ENCODE data around the gene ADAMTS2.

Gene ADAMTS2

GRCh38 chr5:179297486-179298180 is 47.6 kb downstream of the ADAMTS2 start:
- Histone ChIP-seq H3K27me3 (ENCODE audit: low read length) (no peaks in the 10 kb centered on the region), H2AFZ (ENCODE audit: low read depth, low read length, severe bottlenecking) (no peak overlapping the region), H3K9me3 (ENCODE audit: insufficient read depth, low read length) (no peaks in the 10 kb centered on the region), H3K4me2 (ENCODE audit: low read depth, low read length, poor library complexity, severe bottlenecking) (no peak overlapping the region), H3K9ac (ENCODE audit: low read length) (no peak overlapping the region), H3K4me3 (ENCODE audit: insufficient read depth, low read length, poor library complexity, severe bottlenecking) (no peak overlapping the region), H3F3A (ENCODE audit: insufficient read depth) (no peaks in the 10 kb centered on the region), H4K20me1 (ENCODE audit: low read depth, low read length) (no peaks in the 10 kb centered on the region), H3K27ac (ENCODE audit: low read depth, low read length) (no peak overlapping the region), H3K9me2 (replicated peaks; ENCODE audit: insufficient read depth, low read length) (no peaks in the 10 kb centered on the region), H3K36me3 (ENCODE audit: low read length) (no peaks in the 10 kb centered on the region), H3K79me2 (ENCODE audit: insufficient read depth, low read length) (no peaks in the 10 kb centered on the region)
- TF ChIP-seq, protein P1, sequence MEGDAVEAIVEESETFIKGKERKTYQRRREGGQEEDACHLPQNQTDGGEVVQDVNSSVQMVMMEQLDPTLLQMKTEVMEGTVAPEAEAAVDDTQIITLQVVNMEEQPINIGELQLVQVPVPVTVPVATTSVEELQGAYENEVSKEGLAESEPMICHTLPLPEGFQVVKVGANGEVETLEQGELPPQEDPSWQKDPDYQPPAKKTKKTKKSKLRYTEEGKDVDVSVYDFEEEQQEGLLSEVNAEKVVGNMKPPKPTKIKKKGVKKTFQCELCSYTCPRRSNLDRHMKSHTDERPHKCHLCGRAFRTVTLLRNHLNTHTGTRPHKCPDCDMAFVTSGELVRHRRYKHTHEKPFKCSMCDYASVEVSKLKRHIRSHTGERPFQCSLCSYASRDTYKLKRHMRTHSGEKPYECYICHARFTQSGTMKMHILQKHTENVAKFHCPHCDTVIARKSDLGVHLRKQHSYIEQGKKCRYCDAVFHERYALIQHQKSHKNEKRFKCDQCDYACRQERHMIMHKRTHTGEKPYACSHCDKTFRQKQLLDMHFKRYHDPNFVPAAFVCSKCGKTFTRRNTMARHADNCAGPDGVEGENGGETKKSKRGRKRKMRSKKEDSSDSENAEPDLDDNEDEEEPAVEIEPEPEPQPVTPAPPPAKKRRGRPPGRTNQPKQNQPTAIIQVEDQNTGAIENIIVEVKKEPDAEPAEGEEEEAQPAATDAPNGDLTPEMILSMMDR (IDR thresholded peaks at IDR 0.05; ENCODE audit: insufficient read depth, low read length, poor library complexity, severe bottlenecking), result no peak
- no peak for TF ChIP-seq EZH2phosphoT487 (conservative IDR thresholded peaks at IDR 0.05; ENCODE audit: low read length)

GRCh38 chr5:179297026-179297425 is 48.2 kb downstream of the ADAMTS2 start:
- Histone ChIP-seq H3K9ac (ENCODE audit: low read length) (no peak overlapping the region), H3K36me3 (ENCODE audit: low read length) (no peaks in the 10 kb centered on the region), H3K9me3 (ENCODE audit: insufficient read depth, low read length) (no peaks in the 10 kb centered on the region), H2AFZ (ENCODE audit: low read depth, low read length, severe bottlenecking) (no peak overlapping the region), H4K20me1 (ENCODE audit: low read depth, low read length) (no peaks in the 10 kb centered on the region), H3K27me3 (ENCODE audit: low read length) (no peaks in the 10 kb centered on the region), H3K27ac (ENCODE audit: low read depth, low read length) (no peak overlapping the region), H3K79me2 (ENCODE audit: insufficient read depth, low read length) (no peaks in the 10 kb centered on the region), H3F3A (ENCODE audit: insufficient read depth) (no peaks in the 10 kb centered on the region), H3K4me3 (ENCODE audit: insufficient read depth, low read length, poor library complexity, severe bottlenecking) (no peak overlapping the region), H3K9me2 (replicated peaks; ENCODE audit: insufficient read depth, low read length) (no peaks in the 10 kb centered on the region), H3K4me2 (ENCODE audit: low read depth, low read length, poor library complexity, severe bottlenecking) (no peak overlapping the region)
- TF ChIP-seq, protein P1 (IDR thresholded peaks at IDR 0.05; ENCODE audit: insufficient read depth, low read length, poor library complexity, severe bottlenecking), result no peak
- no peak for TF ChIP-seq EZH2phosphoT487 (conservative IDR thresholded peaks at IDR 0.05; ENCODE audit: low read length)

- H3K4me2 ChIP-seq (ENCODE audit: low read depth, low read length, poor library complexity, severe bottlenecking), result no peak overlapping the region
- no peak overlapping the region for H3K9ac ChIP-seq (ENCODE audit: low read length)
- H3K36me3 ChIP-seq (ENCODE audit: low read length), result no peaks in the 10 kb centered on the region
- H3K4me3 ChIP-seq (ENCODE audit: insufficient read depth, low read length, poor library complexity, severe bottlenecking), result no peak overlapping the region
- H3F3A ChIP-seq (ENCODE audit: insufficient read depth), result no peaks in the 10 kb centered on the region
- H3K79me2 ChIP-seq (ENCODE audit: insufficient read depth, low read length), result no peaks in the 10 kb centered on the region
- H3K27ac ChIP-seq (ENCODE audit: low read depth, low read length), result no peak overlapping the region
- TF ChIP-seq, protein P1 (IDR thresholded peaks at IDR 0.05; ENCODE audit: insufficient read depth, low read length, poor library complexity, severe bottlenecking), result no peak
- TF ChIP-seq EZH2phosphoT487 (conservative IDR thresholded peaks at IDR 0.05; ENCODE audit: low read length), result no peak
- no peaks in the 10 kb centered on the region for H3K27me3 ChIP-seq (ENCODE audit: low read length)
- no peaks in the 10 kb centered on the region for H3K9me2 ChIP-seq (replicated peaks; ENCODE audit: insufficient read depth, low read length)
- no peak overlapping the region for H2AFZ ChIP-seq (ENCODE audit: low read depth, low read length, severe bottlenecking)
- H3K9me3 ChIP-seq (ENCODE audit: insufficient read depth, low read length), result no peaks in the 10 kb centered on the region
- no peaks in the 10 kb centered on the region for H4K20me1 ChIP-seq (ENCODE audit: low read depth, low read length)
Observed at GRCh38 chr5:179296150-179296821, 49.0 kb downstream of the ADAMTS2 start.
